Activated naive CD4-positive, alpha-beta T cell treated with anti-CD3 and anti-CD28 coated beads, Interleukin-2, amount 50 U/mL, for 72 hours (primary cell): Measurements from ENCODE around the gene SLTM. TPM values are rescaled to one million over a fixed set of nuclear protein-coding genes. Genes with fewer than 3 reads are reported as not detected.
"Not testable (repeated sequence)": the region's sequence is repeated elsewhere in the genome, so short reads cannot be mapped to it uniquely, and the experiment has no call there.

Source experiments
- ATAC-seq, 2 donors: fragments of 150-1000 bp; cut with Tn5 transposase; 2 replicates each; pipeline ENCODE4 v1.10.0; 2021; ENCODE audit warnings: mild to moderate bottlenecking in 2 of 2, moderate library complexity in 2 of 2
- DNase-seq, 2 donors: peaks; one replicate each; pipeline ENCODE4 v3.0.0; 2021 to 2022; ENCODE audit warnings: low spot score in 2 of 2
- H3K27ac Mint-ChIP-seq, 2 donors: one replicate each; pipeline ENCODE4 v1.8.0; 2022; ENCODE audit warnings: mild to moderate bottlenecking in 2 of 2, mixed read lengths in 2 of 2
- H3K36me3 Mint-ChIP-seq, 2 donors: one replicate each; pipeline ENCODE4 v1.8.0; 2022; ENCODE audit warnings: mixed read lengths in 2 of 2
- H3K9me3 Mint-ChIP-seq, 2 donors: one replicate each; pipeline ENCODE4 v1.8.0; 2022; ENCODE audit warnings: mixed read lengths in 2 of 2
- total RNA-seq, 2 donors: library from RNA; stranded (reverse); gene quantifications; one replicate each; pipeline ENCODE4 v1.2.3, GENCODE V29; 2022

The SLTM gene
- total RNA-seq, 2 donors from 2014 or later = 74.2 to 90.1 TPM

DNA sequence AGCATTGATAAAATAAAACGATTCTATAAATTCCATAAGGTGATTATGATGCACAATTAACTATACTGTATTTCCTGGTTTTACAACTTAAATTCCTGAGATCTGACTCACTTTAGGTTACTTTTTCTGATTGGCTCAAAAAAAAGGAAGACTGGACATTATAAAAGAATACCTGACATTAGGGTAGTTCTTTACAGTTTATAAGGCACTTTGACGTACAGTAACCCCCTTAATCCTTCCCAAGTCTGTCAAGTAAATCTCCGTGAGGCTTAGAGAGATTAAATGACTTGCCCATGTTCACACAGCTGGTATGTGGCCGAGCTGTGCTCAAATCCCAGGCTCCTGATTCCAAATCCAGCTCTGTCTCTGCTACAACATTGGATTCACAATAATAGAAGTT, 1.0 kb upstream of the SLTM start:
- peak overlapping the region; percentile 94 to 98 for H3K27ac Mint-ChIP-seq
- DNase-seq (no peak), ATAC-seq (no peak)
- H3K36me3 Mint-ChIP-seq = peaks cover 6 to 13% of the 10 kb centered on the region in 2 donors
- no peaks in the 10 kb centered on the region for H3K9me3 Mint-ChIP-seq

DNA sequence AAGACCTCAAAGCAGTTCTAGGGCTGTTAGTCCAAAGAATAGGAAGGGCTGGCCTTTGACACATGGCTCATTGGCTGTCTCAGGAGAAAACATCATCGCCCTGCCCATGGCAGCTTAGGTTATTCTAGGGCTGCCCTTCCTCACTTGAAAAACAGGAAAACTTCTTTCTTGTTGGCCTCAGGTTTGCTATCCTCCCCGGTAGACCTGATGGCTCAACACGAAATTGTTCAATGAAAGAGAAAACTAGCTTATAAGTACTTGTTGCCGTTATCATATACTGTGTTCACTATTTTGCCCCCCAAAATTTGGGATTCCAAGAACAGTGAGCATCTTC, 602 bp upstream of the SLTM start:
- Mint-ChIP-seq H3K36me3 (peaks cover 6 to 13% of the 10 kb centered on the region in 2 donors), H3K27ac (peak overlapping the region; percentile 94 to 98), H3K9me3 (no peaks in the 10 kb centered on the region)
- no peak for DNase-seq
- no peak for ATAC-seq

DNA sequence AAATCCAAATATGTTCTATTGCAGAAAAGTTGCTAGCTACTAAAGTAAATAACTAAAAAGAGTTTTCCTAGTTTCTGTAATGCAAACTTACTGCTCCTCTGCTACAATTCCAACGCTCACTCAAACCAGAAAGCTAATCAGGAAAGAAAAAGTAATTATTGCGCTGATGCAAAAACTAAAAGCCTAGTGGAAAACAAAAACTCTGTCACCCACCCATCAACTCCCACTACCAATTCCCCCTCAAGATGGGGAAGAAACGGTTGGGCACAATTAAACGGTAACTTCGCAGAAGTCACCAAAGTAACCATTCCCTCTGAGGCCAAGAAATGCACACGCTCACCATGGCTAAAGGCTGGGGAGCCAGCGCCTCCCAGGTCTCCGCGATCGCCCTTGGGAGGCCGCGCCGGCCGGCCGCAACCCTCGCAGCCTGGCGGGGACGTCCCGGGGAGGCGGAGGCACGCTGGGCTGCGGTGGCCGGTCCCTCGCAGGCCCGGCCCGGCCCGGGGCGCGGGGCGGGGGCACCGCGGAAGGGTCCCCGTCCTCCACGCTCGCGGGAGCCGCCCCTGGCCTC, 684 bp downstream of the SLTM start:
- no peaks in the 10 kb centered on the region for H3K9me3 Mint-ChIP-seq
- ATAC-seq (peak in 1 of 2 donors; percentile 37), DNase-seq (no peak)
- peak overlapping the region; percentile 98 to 99 for H3K27ac Mint-ChIP-seq
- peaks cover 6 to 13% of the 10 kb centered on the region in 2 donors for H3K36me3 Mint-ChIP-seq

DNA sequence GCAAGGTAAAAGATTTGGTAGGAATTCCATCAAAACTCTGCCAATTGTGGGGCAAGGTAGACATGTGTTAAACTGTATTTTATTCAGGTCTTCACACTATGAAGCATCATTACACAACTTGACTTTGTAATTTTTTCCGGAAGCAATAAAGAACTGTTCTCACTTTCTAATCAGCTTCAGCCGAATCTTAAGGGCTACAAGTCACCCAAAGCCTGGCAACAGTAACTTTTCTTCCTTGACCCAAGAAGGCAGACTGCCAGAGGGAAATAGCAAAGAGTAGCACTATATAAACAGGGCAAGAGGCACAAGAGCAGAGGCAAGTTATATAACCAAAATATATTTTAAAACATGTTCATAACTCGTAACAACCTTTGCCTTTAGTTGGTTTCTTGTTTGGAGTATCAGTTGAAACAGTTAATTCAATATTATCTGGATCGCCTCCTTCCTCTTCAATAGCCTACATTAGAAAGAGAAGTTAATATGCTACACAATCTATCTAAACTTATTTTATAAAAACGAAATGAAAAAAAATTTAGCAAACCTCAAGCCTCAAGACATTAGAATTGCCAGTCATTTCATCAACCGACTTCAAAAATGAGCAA, 1.4 kb downstream of the SLTM start:
- ATAC-seq = no peak
- no peaks in the 10 kb centered on the region for H3K9me3 Mint-ChIP-seq
- peaks cover 6 to 13% of the 10 kb centered on the region in 2 donors for H3K36me3 Mint-ChIP-seq
- H3K27ac Mint-ChIP-seq = peak overlapping the region; percentile 98 to 99
- DNase-seq = peak in 1 of 2 donors; percentile 13

DNA sequence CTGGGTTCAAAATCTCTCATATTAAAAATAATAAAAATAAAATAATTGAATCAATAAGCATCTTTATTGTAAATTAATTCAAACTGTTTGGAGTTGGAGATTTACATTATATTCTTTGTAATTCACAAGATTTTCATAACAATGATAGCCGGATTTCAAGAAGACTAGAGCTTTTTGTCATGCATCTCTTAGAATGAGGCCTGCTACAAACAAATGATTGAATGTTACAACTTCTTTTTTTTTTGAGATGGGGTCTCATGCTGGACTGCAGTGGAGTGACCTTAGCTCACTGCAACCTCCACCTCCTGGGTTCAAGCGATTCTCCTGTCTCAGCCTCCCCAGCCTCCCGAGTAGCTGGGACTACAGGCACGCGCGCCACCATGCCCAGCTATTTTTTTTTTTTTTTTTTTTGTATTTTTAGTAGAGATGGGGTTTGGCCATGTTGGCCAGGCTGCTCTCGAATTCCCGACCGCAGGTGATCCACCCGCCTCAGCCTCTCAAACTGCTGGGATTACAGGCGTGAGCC, 3.5 kb downstream of the SLTM start:
- Mint-ChIP-seq H3K36me3 (peaks cover 6 to 18% of the 10 kb centered on the region in 2 donors), H3K9me3 (no peaks in the 10 kb centered on the region), H3K27ac (no peak overlapping the region)
- ATAC-seq = no peak
- no peak for DNase-seq

DNA sequence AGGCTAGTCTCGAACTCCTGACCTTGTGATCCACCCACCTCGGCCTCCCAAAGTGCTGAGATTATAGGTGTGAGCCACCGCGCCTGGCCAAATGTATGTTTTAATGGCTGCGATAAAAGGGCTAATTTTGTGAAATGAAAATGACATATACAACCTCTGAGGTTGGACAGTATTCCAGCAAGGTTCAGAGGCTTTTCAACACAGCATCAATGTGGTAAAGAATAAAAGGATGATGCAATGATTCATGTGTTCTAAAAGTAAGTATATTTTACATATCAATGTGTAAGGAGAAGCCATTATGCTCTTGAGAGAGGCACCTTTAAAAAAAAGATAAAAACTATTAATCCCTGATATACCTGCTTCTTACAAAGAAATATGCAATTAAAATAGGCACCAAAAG, 6.7 kb downstream of the SLTM start:
- DNase-seq (no peak), ATAC-seq (no peak)
- Mint-ChIP-seq H3K27ac (no peak overlapping the region), H3K9me3 (no peaks in the 10 kb centered on the region), H3K36me3 (peaks cover 0 to 5% of the 10 kb centered on the region in 2 donors)

DNA sequence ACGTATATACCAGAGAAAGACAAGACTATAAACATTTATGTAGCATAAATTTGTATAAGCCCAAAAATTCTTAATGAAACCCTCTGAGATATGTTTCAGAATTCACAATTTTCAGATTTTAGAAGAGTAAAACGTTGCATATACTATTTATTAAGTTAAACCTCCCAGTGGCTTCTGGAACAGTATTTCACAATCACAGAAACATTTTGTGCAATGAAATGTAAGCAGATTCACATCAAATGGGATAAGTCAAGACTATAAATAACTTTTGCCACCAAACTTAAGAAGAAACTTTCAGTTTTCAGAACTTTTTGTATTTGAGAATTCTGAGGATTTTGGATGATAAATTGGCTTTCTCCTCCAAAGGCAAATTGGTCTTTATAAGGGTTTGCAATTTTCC, 9.2 kb downstream of the SLTM start:
- DNase-seq (no peak), ATAC-seq (no peak)
- H3K9me3 Mint-ChIP-seq = no peaks in the 10 kb centered on the region
- no peak overlapping the region for H3K27ac Mint-ChIP-seq
- H3K36me3 Mint-ChIP-seq = peaks cover 0 to 5% of the 10 kb centered on the region in 2 donors

DNA sequence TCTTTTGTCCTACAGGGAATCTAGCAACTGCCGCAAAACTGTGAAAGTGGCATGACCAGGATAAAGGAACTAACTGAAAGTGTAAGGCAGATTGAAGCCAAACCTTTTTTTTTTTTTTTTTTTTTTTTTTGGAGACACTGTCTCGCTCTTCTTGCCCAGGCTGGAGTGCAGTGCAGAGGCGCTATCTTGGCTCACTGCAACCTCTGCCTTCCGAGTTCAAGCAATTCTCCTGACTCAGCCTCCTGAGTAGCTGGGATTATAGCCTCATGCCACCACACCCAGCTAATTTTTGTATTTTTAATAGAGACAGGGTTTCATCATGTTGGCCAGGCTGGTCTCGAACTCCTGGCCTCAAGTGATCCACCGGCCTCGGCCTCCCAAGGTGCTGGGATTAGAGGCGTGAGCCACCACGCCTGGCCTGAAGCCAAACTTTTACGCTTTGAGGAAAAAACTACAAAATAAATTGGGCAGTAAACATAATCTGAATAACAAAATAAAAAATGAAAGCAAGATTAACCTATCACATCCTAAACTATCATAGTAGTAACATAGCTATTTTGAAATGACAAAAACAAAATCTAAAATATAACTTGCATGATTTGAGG, 9.7 kb downstream of the SLTM start:
- DNase-seq (no peak), ATAC-seq (no peak)
- H3K27ac Mint-ChIP-seq = no peak overlapping the region
- H3K9me3 Mint-ChIP-seq = no peaks in the 10 kb centered on the region
- peaks cover 0 to 5% of the 10 kb centered on the region in 2 donors for H3K36me3 Mint-ChIP-seq

DNA sequence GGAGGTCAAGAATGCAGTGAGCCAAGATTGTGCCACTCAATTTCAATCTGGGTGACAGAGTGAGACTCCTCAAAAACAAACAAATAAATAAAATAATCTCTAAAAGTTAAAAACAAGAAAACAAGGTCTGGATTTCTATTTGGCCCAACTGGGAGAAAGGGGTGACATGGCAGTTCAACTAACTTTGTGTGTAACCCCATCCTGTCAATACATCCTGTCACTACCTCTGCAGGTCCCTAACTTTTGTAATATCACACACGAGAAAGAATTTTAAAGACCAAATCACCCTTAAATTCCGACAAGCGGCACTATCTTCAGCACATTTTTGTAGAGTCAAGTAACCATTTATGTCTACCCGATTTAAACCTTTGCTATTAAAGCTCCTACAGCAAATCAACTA, 10.2 kb downstream of the SLTM start:
- peaks cover 0 to 5% of the 10 kb centered on the region in 2 donors for H3K36me3 Mint-ChIP-seq
- H3K9me3 Mint-ChIP-seq = no peaks in the 10 kb centered on the region
- DNase-seq (no peak), ATAC-seq (no peak)
- no peak overlapping the region for H3K27ac Mint-ChIP-seq

DNA sequence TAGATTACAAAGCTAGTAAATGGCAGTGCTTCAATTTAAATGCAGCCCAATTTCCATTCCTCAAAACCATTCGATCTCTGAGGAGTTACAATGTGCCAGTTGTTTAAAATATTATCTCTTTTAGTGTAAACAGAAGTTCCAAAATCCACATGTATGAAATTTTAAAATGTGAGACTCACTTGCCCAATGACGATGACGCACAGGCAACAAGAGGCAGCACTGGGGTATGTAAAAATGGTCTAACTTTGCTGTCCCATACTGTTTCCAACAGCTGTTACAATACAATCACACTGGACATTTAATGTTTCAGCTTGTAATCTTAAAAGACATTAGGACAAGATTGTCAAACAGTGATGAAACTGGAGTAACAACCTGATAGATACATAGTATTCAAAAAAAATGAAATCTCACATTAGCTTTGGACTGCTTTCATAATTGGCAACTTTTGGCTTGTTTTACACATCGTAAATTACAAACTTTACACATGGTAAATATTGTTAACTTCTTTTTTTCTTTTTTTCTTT, 12.2 kb downstream of the SLTM start:
- H3K36me3 Mint-ChIP-seq = peaks cover 0 to 11% of the 10 kb centered on the region in 2 donors
- DNase-seq = no peak
- ATAC-seq = no peak
- no peak overlapping the region for H3K27ac Mint-ChIP-seq
- H3K9me3 Mint-ChIP-seq = no peaks in the 10 kb centered on the region

DNA sequence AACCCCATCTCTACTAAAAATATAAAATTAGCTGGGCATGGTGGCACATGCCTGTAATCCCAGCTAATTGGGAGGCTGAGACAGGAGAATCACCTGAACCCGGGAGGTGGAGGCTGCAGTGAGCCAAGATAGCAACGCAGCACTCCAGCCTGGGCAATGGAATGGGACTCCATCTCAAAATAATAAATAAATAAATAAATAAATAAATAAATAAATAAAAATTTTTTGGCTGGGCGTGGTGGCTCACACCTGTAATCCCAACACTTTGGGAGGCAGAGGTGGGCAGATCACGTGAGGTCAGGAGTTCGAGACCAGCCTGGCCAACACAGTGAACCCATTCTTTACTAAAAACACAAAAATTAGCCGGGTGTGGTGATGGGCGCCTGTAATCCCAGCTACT, 13.0 kb downstream of the SLTM start:
- DNase-seq, H3K9me3 Mint-ChIP-seq, ATAC-seq, H3K27ac Mint-ChIP-seq, H3K36me3 Mint-ChIP-seq: not testable (repeated sequence)

DNA sequence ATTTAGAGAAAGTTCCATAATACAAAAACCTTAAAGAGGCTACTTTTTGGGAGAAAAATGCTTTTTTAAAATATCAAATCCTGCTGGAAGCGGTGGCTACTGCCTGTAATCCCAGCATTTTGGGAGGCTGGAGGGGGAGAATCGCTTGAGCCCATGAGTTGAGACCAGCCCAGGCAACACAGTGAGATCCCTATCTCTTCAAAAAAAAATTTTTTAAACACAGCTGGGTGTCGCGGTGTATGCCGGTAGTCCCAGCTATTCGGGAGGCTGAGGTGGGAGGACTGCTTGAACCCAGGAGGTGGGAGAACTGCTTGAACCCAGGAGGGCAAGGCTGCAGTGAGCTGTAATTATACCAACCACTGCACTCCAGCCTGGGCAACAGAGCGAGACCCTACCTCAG, 14.2 kb downstream of the SLTM start:
- ATAC-seq (no peak), DNase-seq (no peak)
- no peak overlapping the region for H3K27ac Mint-ChIP-seq
- no peaks in the 10 kb centered on the region for H3K9me3 Mint-ChIP-seq
- H3K36me3 Mint-ChIP-seq = peaks cover 4 to 18% of the 10 kb centered on the region in 2 donors

DNA sequence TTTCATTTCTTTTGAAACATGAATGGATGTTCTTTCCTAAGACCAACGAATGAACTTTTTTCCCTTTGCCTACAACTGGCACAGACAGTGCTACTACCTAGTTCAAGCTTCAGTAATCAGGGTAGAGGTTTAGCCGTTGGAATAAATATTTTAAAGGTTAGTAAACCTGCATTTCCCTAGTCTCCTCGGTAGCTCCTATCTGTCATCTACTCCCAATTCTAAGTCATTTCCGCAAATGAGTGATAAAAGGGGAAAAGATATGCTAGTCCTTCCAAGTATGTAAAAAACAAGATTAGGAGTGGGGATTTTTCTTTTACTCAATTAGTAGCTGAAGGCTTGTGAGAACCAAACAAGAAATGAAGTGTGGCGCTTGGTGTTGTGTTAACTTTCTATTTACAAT, 15.2 kb downstream of the SLTM start:
- DNase-seq (no peak), ATAC-seq (no peak)
- peaks cover 4 to 25% of the 10 kb centered on the region in 2 donors for H3K36me3 Mint-ChIP-seq
- H3K27ac Mint-ChIP-seq = no peak overlapping the region
- no peaks in the 10 kb centered on the region for H3K9me3 Mint-ChIP-seq

DNA sequence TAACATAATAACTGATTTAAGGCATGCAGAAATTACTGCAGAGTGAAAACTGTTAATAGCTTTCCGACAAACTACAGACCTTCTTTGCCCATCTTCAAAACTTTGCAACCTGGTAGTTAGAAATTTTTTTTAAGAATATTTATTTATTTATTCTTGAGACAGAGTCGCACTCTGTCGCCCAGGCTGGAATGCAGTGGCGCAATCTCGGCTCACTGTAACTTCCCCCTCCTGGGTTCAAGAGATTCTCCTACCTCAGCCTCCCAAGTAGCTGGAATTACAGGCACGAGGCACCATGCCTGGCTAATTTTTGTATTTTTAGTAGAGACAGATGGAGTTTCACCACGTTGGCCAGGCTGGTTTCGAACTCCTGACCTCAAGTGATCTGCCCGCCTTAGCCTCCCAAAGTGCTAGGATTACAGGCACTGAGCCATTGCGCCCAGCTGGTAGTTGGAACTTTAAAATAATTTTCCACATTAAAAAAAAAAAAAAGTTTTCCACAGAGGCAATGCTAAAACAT, 15.8 kb downstream of the SLTM start:
- peaks cover 4 to 31% of the 10 kb centered on the region in 2 donors for H3K36me3 Mint-ChIP-seq
- ATAC-seq, DNase-seq, H3K9me3 Mint-ChIP-seq, H3K27ac Mint-ChIP-seq: not testable (repeated sequence)

DNA sequence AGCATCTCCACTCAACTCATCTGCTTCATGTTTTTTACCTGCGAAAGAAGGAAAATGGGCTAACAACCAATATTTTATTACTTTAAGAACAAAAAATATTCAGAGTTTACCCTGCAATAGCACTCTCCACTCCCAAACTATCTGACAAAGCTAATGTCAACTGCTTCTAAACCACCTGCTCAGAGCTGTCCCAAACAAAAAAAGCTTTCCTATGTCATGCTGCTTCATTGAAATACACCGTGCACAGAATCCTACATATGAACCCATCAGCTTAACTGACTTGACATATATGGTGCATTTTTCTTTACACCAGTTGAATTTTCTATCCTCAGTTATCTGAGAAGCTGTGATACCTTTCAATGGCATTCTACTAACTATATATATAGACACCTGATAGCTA, 16.5 kb downstream of the SLTM start:
- ATAC-seq (no peak), DNase-seq (no peak)
- Mint-ChIP-seq H3K9me3 (no peaks in the 10 kb centered on the region), H3K36me3 (peaks cover 4 to 36% of the 10 kb centered on the region in 2 donors), H3K27ac (no peak overlapping the region)

DNA sequence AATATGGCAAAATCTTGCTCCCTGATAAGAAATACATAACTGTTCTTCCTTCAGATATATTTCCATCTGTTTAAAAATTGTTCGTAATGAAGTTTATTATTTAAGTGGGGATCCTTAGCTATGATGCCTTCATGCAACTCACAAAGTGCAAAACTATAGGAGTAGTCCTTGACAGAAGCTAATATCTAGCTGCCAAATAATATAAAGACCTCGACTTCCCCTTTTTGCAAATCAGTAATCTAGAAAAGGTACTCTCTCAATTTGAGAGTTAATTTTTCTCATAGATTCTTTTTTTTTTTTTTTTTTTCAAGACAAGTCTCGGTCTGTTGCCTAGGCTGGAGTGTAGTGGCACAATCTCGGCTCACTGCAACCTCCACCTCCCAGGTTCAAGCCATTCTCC, 23.0 kb downstream of the SLTM start:
- ATAC-seq (no peak), DNase-seq (no peak)
- no peak overlapping the region for H3K27ac Mint-ChIP-seq
- H3K36me3 Mint-ChIP-seq = peaks cover 20 to 33% of the 10 kb centered on the region in 2 donors
- H3K9me3 Mint-ChIP-seq = no peaks in the 10 kb centered on the region

DNA sequence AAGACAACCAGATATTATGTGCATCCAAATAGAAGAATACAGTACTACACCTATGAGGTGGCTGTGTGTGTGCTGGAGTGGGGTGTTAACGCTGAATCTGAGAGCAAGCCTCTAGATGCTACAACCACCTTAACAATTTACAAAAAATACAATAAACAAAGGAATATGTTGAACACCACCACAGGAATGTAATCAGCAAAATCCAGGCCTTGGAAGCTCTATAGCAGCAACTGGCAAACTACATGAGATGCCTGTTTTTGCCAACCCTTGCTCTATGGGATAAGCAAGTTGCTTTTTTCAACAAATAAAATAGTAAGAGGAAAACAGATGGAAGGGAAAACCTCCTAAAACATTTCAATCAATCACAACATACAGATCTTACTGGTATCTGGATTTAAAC, 23.9 kb downstream of the SLTM start:
- H3K27ac Mint-ChIP-seq = peak overlapping the region in 1 of 2 donors; percentile 53
- no peak for DNase-seq
- peaks cover 17 to 28% of the 10 kb centered on the region in 2 donors for H3K36me3 Mint-ChIP-seq
- no peaks in the 10 kb centered on the region for H3K9me3 Mint-ChIP-seq
- no peak for ATAC-seq
